Transverse colon (tissue), 4 donors: ENCODE data around the gene ARHGEF1. TPM values are rescaled to one million over a fixed set of nuclear protein-coding genes. Genes with fewer than 3 reads are reported as not detected.

Experiments used
- DNase-seq: peaks from one replicate; pipeline ENCODE4 v3.0.0-alpha.2; 2019
- H3K27ac ChIP-seq, 4 donors: fragments of 200-600 bp; sonication (generic); 2 replicates each; pipeline ENCODE4 v1.5.1; 2016 to 2018; ENCODE audit warnings: inconsistent platforms in 4 of 4
- H3K27me3 ChIP-seq: fragments of 200-600 bp; sonication (generic); 2 replicates; pipeline ENCODE4 v1.5.1; 2017; ENCODE audit warnings: inconsistent platforms
- H3K36me3 ChIP-seq, 4 donors: fragments of 200-600 bp; sonication (generic); 2 replicates each; pipeline ENCODE4 v1.5.1; 2017 to 2019; ENCODE audit warnings: inconsistent platforms in 4 of 4
- H3K4me1 ChIP-seq, 4 donors: fragments of 200-600 bp; sonication (generic); 2 replicates each; pipeline ENCODE4 v1.5.1; 2017 to 2020; ENCODE audit warnings: inconsistent platforms in 4 of 4
- H3K4me3 ChIP-seq, 4 donors: fragments of 200-600 bp; sonication (generic); 1 replicate in 1 of 4; 2 replicates in 3 of 4; pipeline versions ENCODE4 v1.5.1 to v1.6.1; 2017 to 2019; ENCODE audit warnings: inconsistent platforms in 4 of 4
- H3K9me3 ChIP-seq, 2 donors: fragments of 200-600 bp; sonication (generic); 2 replicates each; pipeline ENCODE4 v1.5.1; 2017 to 2019; ENCODE audit warnings: inconsistent platforms in 2 of 2
- EP300 ChIP-seq: sonication (generic); formaldehyde crosslinking; IDR thresholded peaks from one replicate; pipeline ENCODE4 v1.6.1; 2017; ENCODE audit warnings: antibody characterized with exemption, low read depth
- POLR2A ChIP-seq: fragments of 450-650 bp; IDR thresholded peaks from one replicate; pipeline ENCODE4 v1.6.1; 2016; ENCODE audit warnings: antibody characterized with exemption, mild to moderate bottlenecking, moderate library complexity
- POLR2AphosphoS5 ChIP-seq, 3 donors: sonication (generic); formaldehyde crosslinking; IDR thresholded peaks; one replicate each; pipeline ENCODE4 v1.6.1; 2016; ENCODE audit warnings: antibody characterized with exemption in 3 of 3
- WGBS, 2 donors: methylation state at CpG; one replicate each; pipeline ENCODE4 v1.1.5; 2018; ENCODE audit warnings: low coverage in 1 of 2; 5-methylcytosine and 5-hydroxymethylcytosine counted together
- in situ Hi-C, 4 donors: fragments of 200-750 bp; cut with MboI; loops; one replicate each; pipeline versions ENCODE4 v1.15.0 to v1.15.1; 2017; ENCODE audit warnings: low sequenced_read_pairs in 3 of 4, low pct_ligation_motif_present in 1 of 4, low pct_unique_long_range_greater_than_20kb in 1 of 4
- intact Hi-C: fragments of 100-400 bp; cut with DNase I; formaldehyde crosslinking; loops from one replicate; pipeline ENCODE4 v1.15.1; 2023; ENCODE audit warnings: low total_unique reads
- total RNA-seq, 4 donors: library from RNA; depleted of rRNA; stranded (reverse); fragments of >200 nt; gene quantifications; one replicate each; pipeline ENCODE4 v1.1.0, GENCODE V29; 2016
- TF ChIP-seq, protein P1 (sequence below), 5 experiments: fragments of 200-600 bp in 3 of 5; fragments of 450-650 bp in 2 of 5; sonication (generic) in 3 of 5; IDR thresholded peaks; 1 replicate in 2 of 5; 2 replicates in 3 of 5; pipeline ENCODE4 v1.5.1; 2016 to 2017; ENCODE audit warnings: antibody characterized with exemption in 5 of 5, inconsistent platforms in 3 of 5, mild to moderate bottlenecking in 2 of 5, moderate library complexity in 1 of 5

Gene ARHGEF1
- total RNA-seq, 4 donors from 2014 or later = 64.3 to 215 (median 113) TPM

DNA sequence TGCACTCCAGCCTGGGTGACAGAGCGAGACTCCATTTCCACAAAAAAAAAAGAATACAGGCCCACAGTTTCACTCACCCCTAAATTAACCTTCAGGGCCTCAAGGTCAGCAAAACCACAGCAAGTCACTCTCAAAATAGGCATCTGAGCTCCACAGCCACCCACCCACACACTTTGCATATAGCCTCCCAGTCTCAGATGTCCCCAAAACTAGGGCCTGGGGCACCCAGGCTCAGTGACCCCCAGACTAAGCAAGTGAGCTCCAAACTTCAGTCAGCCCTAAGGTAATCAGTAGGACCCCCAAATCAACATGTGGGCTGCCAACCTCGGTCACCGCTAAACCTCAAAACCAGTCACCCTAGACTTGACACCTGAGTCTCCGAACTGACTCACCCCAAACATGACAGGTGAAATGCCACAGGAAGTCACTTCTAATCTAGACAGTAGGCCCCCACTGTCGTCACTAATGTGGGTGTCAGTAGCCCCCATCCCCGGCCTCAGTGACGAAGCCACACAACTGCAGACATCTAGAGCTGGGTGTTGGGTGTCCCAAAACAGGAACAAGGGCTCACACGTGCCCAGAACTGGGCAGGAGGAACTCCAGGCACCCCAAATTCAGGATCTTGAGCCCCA is 62.3 kb downstream of the ARHGEF1 start:
- TF ChIP-seq, protein P1, sequence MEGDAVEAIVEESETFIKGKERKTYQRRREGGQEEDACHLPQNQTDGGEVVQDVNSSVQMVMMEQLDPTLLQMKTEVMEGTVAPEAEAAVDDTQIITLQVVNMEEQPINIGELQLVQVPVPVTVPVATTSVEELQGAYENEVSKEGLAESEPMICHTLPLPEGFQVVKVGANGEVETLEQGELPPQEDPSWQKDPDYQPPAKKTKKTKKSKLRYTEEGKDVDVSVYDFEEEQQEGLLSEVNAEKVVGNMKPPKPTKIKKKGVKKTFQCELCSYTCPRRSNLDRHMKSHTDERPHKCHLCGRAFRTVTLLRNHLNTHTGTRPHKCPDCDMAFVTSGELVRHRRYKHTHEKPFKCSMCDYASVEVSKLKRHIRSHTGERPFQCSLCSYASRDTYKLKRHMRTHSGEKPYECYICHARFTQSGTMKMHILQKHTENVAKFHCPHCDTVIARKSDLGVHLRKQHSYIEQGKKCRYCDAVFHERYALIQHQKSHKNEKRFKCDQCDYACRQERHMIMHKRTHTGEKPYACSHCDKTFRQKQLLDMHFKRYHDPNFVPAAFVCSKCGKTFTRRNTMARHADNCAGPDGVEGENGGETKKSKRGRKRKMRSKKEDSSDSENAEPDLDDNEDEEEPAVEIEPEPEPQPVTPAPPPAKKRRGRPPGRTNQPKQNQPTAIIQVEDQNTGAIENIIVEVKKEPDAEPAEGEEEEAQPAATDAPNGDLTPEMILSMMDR (IDR thresholded peaks at IDR 0.05) = no peak
- WGBS, 2 donors = 65 to 100% methylated on average over 1 to 8 of the region's 8 CpGs
- Histone ChIP-seq H3K36me3 (no peaks in the 10 kb centered on the region), H3K4me3 (no peak overlapping the region), H3K9me3 (no peaks in the 10 kb centered on the region), H3K27ac (peak overlapping the region in 3 of 4 donors; percentile 34 to 64 (median 45)), H3K27me3 (peaks cover 12% of the 10 kb centered on the region), H3K4me1 (peaks cover 6 to 20% (median 10%) of the 10 kb centered on the region in 4 donors)
- in situ Hi-C loops (loop anchor here in 1 of 4 donors (5.0 kb wide), 1 partner anchor 73 kb away; no protein-coding TSS in a partner anchor), intact Hi-C loops (no loop called here)
- peak; percentile 83 for DNase-seq

DNA sequence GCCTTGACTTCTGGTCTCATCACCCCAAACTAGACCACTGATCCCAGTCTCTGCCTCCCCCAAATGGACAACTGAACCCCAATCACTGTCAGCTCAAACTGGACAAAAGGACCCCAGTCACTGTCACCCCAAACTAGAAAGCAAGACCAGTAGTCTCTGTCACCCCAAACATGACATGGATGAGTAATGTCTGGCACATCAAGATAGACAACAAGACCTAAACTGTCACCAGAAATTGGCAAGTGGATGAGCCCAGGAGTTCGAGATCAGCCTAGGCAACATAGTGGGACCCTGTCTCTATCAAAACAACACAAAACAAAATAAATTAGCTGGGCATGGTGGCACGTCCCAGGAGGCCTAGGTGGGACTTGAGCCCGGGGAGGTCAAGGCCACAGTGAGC is 64.1 kb downstream of the ARHGEF1 start:
- no peak for DNase-seq
- intact Hi-C loops = no loop called here
- 83 to 93% methylated on average over 1 to 3 of the region's 3 CpGs for WGBS, 2 donors

DNA sequence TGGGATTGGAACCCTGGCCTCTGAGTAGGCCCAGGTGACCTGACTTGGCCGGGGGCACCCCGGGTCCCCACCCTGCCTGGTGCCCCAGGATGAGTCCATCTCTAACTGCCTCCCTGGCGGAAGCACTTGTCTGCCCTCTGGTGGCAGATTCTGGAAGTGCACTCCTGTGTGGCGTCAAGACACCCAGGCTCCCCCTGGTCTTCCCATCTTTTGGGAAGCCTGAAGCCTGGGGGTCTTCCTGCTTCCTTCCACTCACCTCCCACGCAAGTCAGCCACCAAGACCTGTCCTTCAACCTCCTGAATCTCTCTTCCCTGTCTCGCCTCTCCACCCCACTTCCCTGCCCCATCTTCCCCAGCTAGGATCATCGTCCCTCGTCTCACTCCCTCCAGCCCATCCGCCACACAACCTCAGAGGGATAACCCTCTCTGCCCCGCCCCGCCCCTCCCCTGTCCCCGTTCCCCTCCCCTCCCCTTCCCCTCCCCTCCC is 68.7 kb downstream of the ARHGEF1 start:
- peaks cover 0 to 10% (median 5%) of the 10 kb centered on the region in 4 donors for H3K4me1 ChIP-seq
- 5 to 6% methylated on average over 5 to 9 of the region's 12 CpGs for WGBS, 2 donors
- in situ Hi-C loops (loop anchor here in 2 of 4 donors (5.0 to 10.0 kb wide), 2 partner anchors 77 to 79 kb away; partner anchors contain the start of gene CD79A (in 1 of the 2)), intact Hi-C loops (no loop called here)
- H3K27ac ChIP-seq = no peak overlapping the region
- no peaks in the 10 kb centered on the region for H3K9me3 ChIP-seq
- no peaks in the 10 kb centered on the region for H3K27me3 ChIP-seq
- DNase-seq = peak; percentile 89
- no peak overlapping the region for H3K4me3 ChIP-seq
- H3K36me3 ChIP-seq = no peaks in the 10 kb centered on the region
- TF ChIP-seq EP300 = no peak
- TF ChIP-seq, protein P1 (IDR thresholded peaks at IDR 0.05) = peak; percentile 96 to 100 (median 99)

More for the DNA sequence above, 64.1 kb downstream of the ARHGEF1 start:
- H3K27me3 ChIP-seq = no peaks in the 10 kb centered on the region
- peaks cover 0 to 10% (median 3%) of the 10 kb centered on the region in 4 donors for H3K4me1 ChIP-seq
- H3K36me3 ChIP-seq = no peaks in the 10 kb centered on the region
- no peak overlapping the region for H3K4me3 ChIP-seq
- no peak overlapping the region for H3K27ac ChIP-seq
- TF ChIP-seq, protein P1 (IDR thresholded peaks at IDR 0.05) = no peak
- TF ChIP-seq POLR2A = no peak
- TF ChIP-seq POLR2AphosphoS5 (IDR thresholded peaks at IDR 0.05) = no peak
- in situ Hi-C loops = loop anchor here in 1 of 4 donors (5.0 kb wide), 1 partner anchor 75 kb away; no protein-coding TSS in a partner anchor
- no peaks in the 10 kb centered on the region for H3K9me3 ChIP-seq

DNA sequence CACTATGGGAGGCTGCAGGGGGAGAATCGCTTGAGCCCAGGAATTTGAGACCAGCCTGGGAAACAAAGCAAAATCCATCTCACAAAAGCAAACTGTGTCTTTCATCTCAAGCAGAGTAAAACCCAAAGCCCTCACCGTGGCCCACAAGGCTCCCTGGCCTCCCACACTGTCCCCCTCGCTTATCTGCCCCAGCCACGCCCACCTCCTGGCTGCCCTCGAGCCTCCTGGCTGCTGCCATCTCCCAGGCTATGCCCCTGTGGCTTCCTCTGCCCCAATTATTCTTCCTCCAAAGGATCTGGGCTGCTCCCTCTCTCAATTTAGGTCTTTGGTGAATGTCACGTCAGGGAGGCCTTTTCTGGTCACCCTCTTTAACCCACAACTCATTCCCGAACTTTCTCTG is 72.5 kb downstream of the ARHGEF1 start:
- DNase-seq = no peak
- Histone ChIP-seq H3K27ac (peak overlapping the region in 2 of 4 donors; percentile 95 to 97), H3K36me3 (no peaks in the 10 kb centered on the region), H3K4me3 (no peak overlapping the region), H3K9me3 (no peaks in the 10 kb centered on the region), H3K27me3 (no peaks in the 10 kb centered on the region), H3K4me1 (peaks cover 10 to 31% (median 18%) of the 10 kb centered on the region in 4 donors)
- TF ChIP-seq POLR2A (no peak), POLR2AphosphoS5 (IDR thresholded peaks at IDR 0.05) (no peak), EP300 (no peak)
- TF ChIP-seq, protein P1 (IDR thresholded peaks at IDR 0.05) = no peak
- in situ Hi-C loops = loop anchor here in 1 of 4 donors (10.0 kb wide), 1 partner anchor 81 kb away; the partner anchor contains the start of gene CD79A
- WGBS, 2 donors = 47 to 64% methylated on average over 4 to 7 of the region's 7 CpGs
- intact Hi-C loops = loop anchor here (5.0 kb wide), 1 partner anchor 83 kb away; no protein-coding TSS in a partner anchor
